ENCODE data around the gene EED.
"Not testable (repeated sequence)": the region's sequence is repeated elsewhere in the genome, so short reads cannot be mapped to it uniquely, and the experiment has no call there.

The EED gene

GRCh38 chr11:86287468-86287796 lies 42.9 kb downstream of the EED start:
- Mint-ChIP-seq H3K36me3 (ENCODE audit: low read depth) (peaks cover 37% of the 10 kb centered on the region), H3K4me1 (ENCODE audit: low read depth) (peaks cover 87% of the 10 kb centered on the region), H3K27me3 (no peaks in the 10 kb centered on the region), H3K27ac (peak overlapping the region; percentile 90), H3K4me3 (peak overlapping the region; percentile 56), H3K9me3 (no peaks in the 10 kb centered on the region)

GRCh38 chr11:86288776-86289507 lies 44.4 kb downstream of the EED start:
- Mint-ChIP-seq H3K27me3 (no peaks in the 10 kb centered on the region), H3K27ac (peak overlapping the region; percentile 90), H3K36me3 (ENCODE audit: low read depth) (peaks cover 26% of the 10 kb centered on the region), H3K4me1 (ENCODE audit: low read depth) (peaks cover 94% of the 10 kb centered on the region), H3K9me3 (no peaks in the 10 kb centered on the region), H3K4me3 (peak overlapping the region; percentile 48)

GRCh38 chr11:86289508-86290280 lies 45.1 kb downstream of the EED start:
- H3K4me1 Mint-ChIP-seq (ENCODE audit: low read depth), result peaks cover 90% of the 10 kb centered on the region
- H3K4me3 Mint-ChIP-seq, H3K27me3 Mint-ChIP-seq, H3K9me3 Mint-ChIP-seq: not testable (repeated sequence)
- H3K36me3 Mint-ChIP-seq (ENCODE audit: low read depth), result peaks cover 20% of the 10 kb centered on the region
- peak overlapping the region; percentile 90 for H3K27ac Mint-ChIP-seq

- Mint-ChIP-seq H3K4me3 (peak overlapping the region; percentile 56), H3K27ac (peak overlapping the region; percentile 89), H3K4me1 (ENCODE audit: low read depth) (peaks cover 72% of the 10 kb centered on the region), H3K36me3 (ENCODE audit: low read depth) (peaks cover 16% of the 10 kb centered on the region), H3K9me3 (no peaks in the 10 kb centered on the region), H3K27me3 (no peaks in the 10 kb centered on the region)
These were observed 47.1 kb downstream of the EED start for GRCh38 chr11:86291466-86292262.

DNA sequence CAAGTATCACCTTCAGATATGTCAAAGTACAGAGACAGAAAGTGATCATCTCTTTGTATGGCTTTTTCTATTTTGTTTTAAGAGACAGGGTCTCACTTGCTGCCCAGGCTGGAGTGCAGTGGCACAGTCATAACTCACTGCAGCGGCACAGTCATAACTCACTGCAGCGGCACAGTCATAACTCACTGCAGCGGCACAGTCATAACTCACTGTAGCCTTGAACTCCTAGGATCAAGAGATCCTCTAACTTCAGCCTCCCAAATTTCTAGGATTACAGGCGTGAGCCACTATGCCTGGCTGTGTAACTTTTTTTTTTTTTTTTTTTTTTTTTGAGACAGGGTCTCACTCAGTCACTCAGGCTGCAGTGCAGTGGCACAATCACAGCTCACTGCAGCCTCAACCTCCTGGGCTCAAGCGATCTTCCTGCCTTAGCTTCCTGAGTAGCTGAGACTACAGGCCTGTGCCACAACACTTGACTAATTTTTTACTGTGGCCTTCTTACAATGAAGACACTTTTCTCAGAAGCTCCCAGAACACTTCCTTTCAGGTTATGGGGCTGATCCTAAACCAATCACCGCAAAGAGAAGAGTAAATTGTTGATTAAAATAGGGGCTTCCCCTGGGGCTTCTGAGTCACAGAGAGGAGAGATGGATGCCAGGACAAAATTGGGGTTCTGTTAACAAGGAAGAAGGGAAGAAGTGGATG lies 48.5 kb downstream of the EED start:
- no peaks in the 10 kb centered on the region for H3K27me3 Mint-ChIP-seq
- no peaks in the 10 kb centered on the region for H3K9me3 Mint-ChIP-seq
- H3K4me3 Mint-ChIP-seq, result peak overlapping the region; percentile 39
- H3K27ac Mint-ChIP-seq, result peak overlapping the region; percentile 83
- peaks cover 12% of the 10 kb centered on the region for H3K36me3 Mint-ChIP-seq (ENCODE audit: low read depth)
- peaks cover 61% of the 10 kb centered on the region for H3K4me1 Mint-ChIP-seq (ENCODE audit: low read depth)

- H3K4me1 Mint-ChIP-seq (ENCODE audit: low read depth), result peaks cover 52% of the 10 kb centered on the region
- H3K27ac Mint-ChIP-seq, result no peak overlapping the region
- H3K27me3 Mint-ChIP-seq, result no peaks in the 10 kb centered on the region
- no peak overlapping the region for H3K4me3 Mint-ChIP-seq
- peaks cover 11% of the 10 kb centered on the region for H3K36me3 Mint-ChIP-seq (ENCODE audit: low read depth)
- no peaks in the 10 kb centered on the region for H3K9me3 Mint-ChIP-seq
These were observed 49.5 kb downstream of the EED start for GRCh38 chr11:86294026-86294425.

DNA sequence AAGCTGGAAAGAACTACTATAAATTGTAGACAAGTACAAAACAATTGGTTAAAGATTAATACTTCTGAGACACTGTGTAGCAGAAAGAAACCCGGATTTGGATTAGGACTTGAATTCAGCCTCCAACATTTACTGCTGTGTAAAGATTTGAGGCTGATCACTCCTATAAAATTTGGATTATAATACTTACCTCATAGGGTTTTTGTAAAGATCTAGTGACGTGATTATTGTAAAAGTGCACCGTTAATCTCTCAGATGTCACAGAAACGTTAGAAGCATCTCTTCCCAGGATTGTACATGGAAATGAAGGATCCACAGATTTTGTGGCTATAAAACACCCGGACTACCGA lies 57.2 kb downstream of the EED start:
- Mint-ChIP-seq H3K4me1 (ENCODE audit: low read depth) (peaks cover 40% of the 10 kb centered on the region), H3K27me3 (no peaks in the 10 kb centered on the region)

GRCh38 chr11:86302092-86302793 lies 57.7 kb downstream of the EED start, which contains the start of gene HIKESHI:
TSS of gene HIKESHI (plus strand) at chr11:86302240. CDS start at chr11:86302449, 209 bp downstream.
- peaks cover 40% of the 10 kb centered on the region for H3K4me1 Mint-ChIP-seq (ENCODE audit: low read depth)
- H3K27ac Mint-ChIP-seq, result peak within 1 kb of the TSS; percentile 94
- peaks cover 25% of the 10 kb centered on the region for H3K36me3 Mint-ChIP-seq (ENCODE audit: low read depth)
- H3K27me3 Mint-ChIP-seq, result no peaks in the 10 kb centered on the region
- H3K4me3 Mint-ChIP-seq, result peak within 1 kb of the TSS; percentile 97
- H3K9me3 Mint-ChIP-seq, result no peaks in the 10 kb centered on the region

More for the DNA sequence above, 57.2 kb downstream of the EED start:
- peak overlapping the region; percentile 94 for H3K27ac Mint-ChIP-seq
- H3K36me3 Mint-ChIP-seq (ENCODE audit: low read depth), result peaks cover 25% of the 10 kb centered on the region
- no peaks in the 10 kb centered on the region for H3K9me3 Mint-ChIP-seq
- peak overlapping the region; percentile 97 for H3K4me3 Mint-ChIP-seq

DNA sequence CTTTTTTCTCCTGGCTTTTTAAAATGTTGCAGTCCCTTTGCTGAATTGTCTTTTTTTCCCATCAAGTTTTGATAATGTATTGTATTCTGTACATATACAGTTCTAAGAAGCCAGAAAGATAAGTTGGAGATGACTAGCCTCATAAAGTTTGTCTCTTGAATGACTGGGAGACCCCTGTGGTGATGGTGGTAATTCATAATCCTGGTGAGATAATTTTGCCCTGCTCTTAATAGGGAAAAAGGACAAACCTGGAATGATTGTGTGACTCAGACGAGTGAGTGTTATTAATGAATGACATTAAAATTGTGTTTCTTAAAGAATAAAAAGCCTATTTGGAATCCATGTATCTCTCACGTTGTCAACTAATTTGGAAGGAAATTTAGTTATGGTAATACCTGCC lies 58.7 kb downstream of the EED start:
- H3K4me1 Mint-ChIP-seq (ENCODE audit: low read depth), result peaks cover 40% of the 10 kb centered on the region
- H3K9me3 Mint-ChIP-seq, result no peaks in the 10 kb centered on the region
- peak overlapping the region; percentile 94 for H3K27ac Mint-ChIP-seq
- peaks cover 25% of the 10 kb centered on the region for H3K36me3 Mint-ChIP-seq (ENCODE audit: low read depth)
- peak overlapping the region; percentile 97 for H3K4me3 Mint-ChIP-seq
- no peaks in the 10 kb centered on the region for H3K27me3 Mint-ChIP-seq

- H3K36me3 Mint-ChIP-seq (ENCODE audit: low read depth), result peaks cover 59% of the 10 kb centered on the region
- not testable (repeated sequence) for H3K27me3 Mint-ChIP-seq, H3K27ac Mint-ChIP-seq, H3K4me3 Mint-ChIP-seq, H3K9me3 Mint-ChIP-seq
- H3K4me1 Mint-ChIP-seq (ENCODE audit: low read depth), result peaks cover 37% of the 10 kb centered on the region
These were observed 64.2 kb downstream of the EED start for GRCh38 chr11:86308710-86309109.

GRCh38 chr11:86313793-86314192 lies 69.2 kb downstream of the EED start:
- H3K27me3 Mint-ChIP-seq, result no peaks in the 10 kb centered on the region
- peak overlapping the region; percentile 1 for H3K27ac Mint-ChIP-seq
- no peaks in the 10 kb centered on the region for H3K9me3 Mint-ChIP-seq
- peaks cover 25% of the 10 kb centered on the region for H3K4me1 Mint-ChIP-seq (ENCODE audit: low read depth)
- H3K36me3 Mint-ChIP-seq (ENCODE audit: low read depth), result peaks cover 73% of the 10 kb centered on the region
- H3K4me3 Mint-ChIP-seq, result no peak overlapping the region

DNA sequence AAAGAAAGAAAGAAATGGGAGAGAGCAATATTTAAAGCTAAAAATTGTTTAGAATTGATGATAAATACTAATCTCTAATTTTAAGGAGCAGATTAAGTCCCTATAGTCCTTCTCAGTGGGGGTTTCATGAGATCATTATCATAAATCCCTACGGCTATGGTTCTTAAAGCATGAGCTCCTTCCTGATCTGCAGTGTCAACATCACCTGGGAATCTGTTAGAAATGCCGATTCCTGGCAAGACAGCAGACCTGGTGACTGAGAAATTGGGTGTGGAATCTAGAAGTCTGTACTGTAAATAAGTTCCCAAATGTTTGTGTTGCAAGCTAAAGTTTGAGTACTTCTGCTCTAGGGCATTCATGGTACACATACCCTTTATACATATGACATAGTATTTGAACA lies 70.1 kb downstream of the EED start:
- peaks cover 25% of the 10 kb centered on the region for H3K4me1 Mint-ChIP-seq (ENCODE audit: low read depth)
- no peaks in the 10 kb centered on the region for H3K27me3 Mint-ChIP-seq
- no peak overlapping the region for H3K27ac Mint-ChIP-seq
- no peak overlapping the region for H3K4me3 Mint-ChIP-seq
- peaks cover 68% of the 10 kb centered on the region for H3K36me3 Mint-ChIP-seq (ENCODE audit: low read depth)
- no peaks in the 10 kb centered on the region for H3K9me3 Mint-ChIP-seq

Data from stimulated activated naive CD8-positive, alpha-beta T cell treated with anti-CD3 and anti-CD28 coated beads, Interleukin-15, Interleukin-2, amounts not matched to agents 100 ng/mL and 50 ng/mL, for 24 hours (primary cell).